HG03457 (cell line): ENCODE results near the gene RAB23.

Experiments used
- ATAC-seq: cut with Tn5 transposase; IDR thresholded peaks from one replicate; pipeline ENCODE4 v1.9.1; 2021; ENCODE audit warnings: moderate number of reproducible peaks; ENCODE audit not compliant: unreplicated experiment

The RAB23 gene

DNA sequence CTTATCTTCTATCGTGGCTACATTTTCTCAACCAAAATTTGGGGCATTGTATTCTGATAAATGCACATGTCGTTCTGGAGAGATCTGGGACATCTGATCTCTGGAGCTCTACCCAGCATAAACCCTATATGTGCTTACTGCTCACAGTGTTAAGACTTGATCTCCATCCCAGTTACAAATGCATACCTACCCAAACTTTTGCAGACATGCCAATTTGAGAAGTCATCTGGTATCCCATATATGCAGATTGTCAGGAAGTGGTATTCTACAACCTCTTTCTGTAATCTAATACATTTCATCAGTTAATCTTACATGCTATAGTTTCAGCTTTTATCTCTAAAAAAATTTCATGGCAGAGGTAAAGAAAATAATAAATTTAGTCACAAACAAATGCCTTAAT lies 38.8 kb downstream of the RAB23 start:
- no peak for ATAC-seq

DNA sequence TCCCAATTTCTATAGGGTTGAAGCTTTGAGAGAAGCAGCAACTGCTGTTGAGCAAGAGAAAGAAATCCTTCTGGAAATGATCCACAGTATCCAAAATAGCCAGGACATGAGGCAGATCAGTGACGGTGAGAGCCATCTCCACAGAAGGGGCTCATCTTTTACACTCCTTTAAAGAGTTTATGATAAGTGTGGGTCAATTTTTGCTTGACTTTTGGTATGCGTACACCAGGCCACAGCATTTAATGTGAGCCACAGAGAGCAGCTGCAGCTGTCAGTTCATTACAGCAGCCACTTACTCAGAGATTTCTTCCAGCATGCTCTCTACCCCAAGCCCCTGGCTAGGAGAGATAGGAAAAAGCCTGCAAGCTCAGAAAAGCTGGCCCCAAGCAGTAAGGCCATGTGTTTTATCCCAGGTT lies 40.1 kb downstream of the RAB23 start:
- no peak for ATAC-seq

DNA sequence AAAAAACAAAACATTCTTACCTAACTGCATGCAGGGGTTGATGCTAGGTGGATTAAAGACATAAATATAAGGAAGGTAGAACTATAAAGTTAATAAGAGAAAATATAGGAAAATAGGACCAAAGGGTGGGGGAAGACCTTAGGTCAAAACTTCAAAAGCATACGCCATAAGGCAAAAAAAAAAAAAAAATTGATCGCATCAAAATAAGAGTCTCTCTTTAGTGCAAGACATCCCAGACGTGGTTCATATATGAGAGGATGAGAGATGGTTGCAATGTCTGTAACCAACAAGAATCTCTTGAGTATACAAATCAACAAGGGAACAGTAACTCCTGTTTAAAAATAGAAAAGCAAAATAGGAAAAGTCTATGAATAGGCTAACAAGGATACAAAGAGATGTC lies 41.5 kb downstream of the RAB23 start:
- ATAC-seq = no peak

DNA sequence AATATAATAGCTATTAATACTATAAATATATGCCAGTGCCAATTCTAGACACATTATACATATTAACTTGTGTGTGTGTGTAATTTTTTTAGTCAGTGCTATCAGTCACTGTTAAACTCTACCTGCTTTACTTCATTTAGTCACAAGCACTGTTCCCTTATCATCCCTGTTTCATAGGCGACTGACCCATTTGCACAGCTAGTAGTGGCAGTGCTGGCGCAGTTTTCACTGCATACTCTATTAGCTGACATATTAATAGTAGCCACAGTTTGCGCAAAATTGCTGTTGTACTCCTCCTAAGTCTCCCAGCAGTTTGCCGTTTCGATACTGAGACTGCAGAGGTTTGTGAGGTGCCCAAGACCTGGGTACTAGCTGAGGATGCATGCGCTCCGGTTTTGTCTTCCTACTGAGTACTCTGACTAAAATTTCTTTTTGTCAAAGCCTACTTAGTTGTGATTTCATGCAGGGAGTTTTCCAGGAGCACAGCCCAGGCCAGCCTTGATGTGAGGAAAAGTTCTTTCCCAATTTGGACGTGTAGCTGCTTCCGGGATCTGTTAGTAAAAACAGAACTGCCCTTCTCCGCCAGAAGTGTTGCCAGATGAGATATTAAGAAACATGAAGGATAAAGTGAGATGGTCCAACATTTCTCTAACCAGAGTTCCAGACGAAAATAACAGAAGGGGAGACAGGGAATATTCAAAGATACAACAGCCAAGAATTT lies 44.4 kb downstream of the RAB23 start:
- no peak for ATAC-seq

DNA sequence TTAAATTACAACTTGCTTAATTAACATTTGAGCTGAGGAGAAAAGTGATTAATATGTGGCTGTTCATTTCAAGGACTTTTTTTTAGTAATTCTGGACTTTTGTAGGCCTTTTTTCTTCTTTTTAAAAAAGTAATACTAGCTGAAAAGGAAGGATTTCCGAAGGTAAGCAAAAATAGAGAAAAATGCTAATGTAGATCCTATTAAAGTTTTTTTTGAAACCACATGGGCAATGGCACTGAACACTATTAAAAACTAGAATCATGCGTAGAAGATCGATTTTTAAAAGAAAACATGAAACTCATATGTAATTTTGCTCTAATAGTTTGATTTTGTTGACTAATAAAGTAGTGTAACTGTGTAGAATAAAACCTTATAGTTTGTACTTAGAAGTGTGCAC lies 47.6 kb downstream of the RAB23 start:
- ATAC-seq = no peak

DNA sequence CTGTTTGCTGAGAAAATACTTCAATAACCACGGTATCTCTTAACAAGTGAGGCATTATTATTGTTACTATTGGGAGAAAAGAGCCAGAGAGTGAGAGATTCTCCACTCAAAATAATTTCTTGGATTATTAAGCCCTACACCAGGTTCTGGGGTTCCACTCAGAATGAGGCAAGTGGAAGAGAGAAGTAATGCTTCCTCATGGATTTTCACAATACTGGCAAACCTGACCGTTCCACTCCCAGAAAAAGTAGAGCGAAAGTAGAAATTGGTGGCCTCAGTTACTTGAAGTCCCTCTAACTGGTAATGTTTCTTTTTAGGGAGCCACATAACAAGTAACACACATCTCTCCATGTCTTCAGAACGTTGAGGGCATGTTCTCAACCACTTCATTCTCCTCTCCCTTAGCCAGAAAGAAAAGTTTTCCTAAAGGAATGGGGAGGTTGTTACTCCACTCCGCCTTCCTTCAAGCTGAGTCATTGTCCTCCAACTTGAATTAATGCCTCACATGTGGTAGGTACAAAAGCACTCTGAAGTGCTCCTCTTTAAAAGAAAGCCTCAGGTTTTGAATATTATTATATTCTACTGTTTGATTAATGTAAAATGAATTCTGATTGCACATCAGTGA lies 48.1 kb downstream of the RAB23 start:
- no peak for ATAC-seq

DNA sequence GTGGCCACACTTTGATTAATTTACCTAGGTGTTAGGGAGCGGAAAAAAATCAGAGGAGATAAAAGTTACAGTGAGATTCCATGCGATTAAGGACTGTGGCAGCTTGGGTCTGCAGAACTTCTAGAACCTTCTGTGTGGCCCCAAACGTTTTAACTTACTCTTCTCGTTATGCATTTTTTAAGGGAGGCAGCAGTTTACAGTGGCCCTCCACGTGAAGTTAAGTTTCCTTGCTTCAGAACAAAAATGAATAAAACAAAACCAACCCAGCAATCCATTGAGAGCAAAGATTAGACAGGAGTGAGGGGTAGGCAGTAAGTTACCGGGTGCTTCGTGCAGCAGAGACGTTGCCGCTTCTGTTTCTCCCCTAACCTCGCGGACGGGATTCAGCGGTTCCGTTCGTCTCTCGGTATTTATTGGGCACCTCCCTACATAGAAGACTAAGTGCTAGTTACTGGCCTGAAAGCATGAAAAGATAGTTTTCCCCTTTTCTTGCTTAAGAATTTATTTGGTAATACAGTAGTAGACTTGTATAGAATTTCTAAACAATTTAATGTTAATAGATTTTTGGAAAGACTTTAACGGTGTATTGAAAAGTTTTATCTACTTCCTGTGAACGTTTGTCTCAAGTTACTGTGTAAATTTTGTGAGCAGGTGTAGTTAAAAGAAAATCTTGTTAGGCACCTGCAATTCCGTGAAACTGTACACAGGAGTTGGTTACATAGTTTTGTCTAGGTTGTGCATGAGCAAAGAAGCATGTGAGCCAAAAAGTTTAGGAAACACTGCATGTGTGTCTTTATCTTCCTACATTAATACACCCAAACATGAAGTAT lies 48.8 kb downstream of the RAB23 start:
- ATAC-seq = no peak

DNA sequence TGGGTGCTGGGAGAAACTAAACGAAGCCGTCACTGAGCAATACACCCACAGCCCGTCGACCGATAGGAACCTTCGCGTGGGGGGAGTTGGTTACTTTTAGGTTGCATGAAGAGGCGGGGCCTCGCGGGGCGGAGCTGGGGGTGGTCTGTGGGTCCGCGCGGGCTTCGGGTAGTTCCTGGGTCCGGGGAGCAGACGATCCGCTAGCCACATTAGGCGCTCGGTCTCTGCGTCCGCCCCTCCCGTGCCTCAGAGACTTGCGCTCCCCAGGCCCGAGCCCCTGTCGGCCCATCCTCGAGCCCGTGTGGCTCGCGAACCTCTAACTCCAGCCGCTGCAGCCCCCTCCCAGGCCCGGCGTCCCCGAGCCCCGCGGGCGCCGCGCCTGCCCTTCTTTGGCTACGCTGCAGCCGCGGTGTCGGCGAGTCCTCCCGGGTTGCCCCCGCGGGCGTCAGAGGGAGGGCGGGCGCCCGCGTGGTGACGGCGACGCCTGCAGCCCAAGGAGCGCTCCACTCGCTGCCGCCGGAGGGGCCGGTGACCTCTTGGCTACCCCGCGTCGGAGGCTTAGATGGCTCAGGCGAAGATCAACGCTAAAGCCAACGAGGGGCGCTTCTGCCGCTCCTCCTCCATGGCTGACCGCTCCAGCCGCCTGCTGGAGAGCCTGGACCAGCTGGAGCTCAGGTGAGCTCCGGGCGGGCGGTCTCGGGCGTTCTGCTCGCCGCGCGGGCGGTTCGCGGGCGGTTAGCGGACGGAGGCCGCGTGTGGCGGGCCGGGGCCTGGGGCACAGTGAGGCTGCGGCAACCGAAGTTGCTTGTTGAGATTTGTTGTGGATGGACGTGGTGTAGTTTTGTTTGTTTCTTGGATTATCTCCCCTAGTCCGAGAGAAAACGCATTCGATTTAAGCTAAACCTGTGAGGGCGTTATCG lies 49.7 kb downstream of the RAB23 start, which contains the start of gene BAG2:
Gene BAG2, plus strand, starts transcription at position 191 of the 920 bp plus-strand sequence. Its CDS starts 372 bp downstream, at position 563.
- peak; percentile 84 for ATAC-seq

DNA sequence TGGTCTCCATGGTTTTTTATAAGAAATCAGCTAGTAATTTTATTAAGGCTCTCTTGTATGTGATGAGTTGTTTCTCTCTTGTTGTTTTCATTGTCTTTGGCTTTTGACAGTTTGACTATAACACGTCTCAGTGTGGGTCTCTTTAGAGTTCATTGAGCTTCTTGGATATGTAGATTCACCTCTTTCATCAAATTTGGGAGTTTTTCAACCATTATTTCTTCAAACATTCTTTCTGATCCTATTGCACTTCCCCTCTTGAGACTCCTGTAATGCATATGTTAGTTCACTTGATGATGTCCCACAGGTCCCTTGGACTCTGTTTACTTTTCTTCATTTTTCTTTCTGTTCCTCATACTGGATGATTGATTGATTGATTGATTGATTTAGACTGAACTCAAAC lies 57.0 kb downstream of the RAB23 start:
- ATAC-seq = no peak

DNA sequence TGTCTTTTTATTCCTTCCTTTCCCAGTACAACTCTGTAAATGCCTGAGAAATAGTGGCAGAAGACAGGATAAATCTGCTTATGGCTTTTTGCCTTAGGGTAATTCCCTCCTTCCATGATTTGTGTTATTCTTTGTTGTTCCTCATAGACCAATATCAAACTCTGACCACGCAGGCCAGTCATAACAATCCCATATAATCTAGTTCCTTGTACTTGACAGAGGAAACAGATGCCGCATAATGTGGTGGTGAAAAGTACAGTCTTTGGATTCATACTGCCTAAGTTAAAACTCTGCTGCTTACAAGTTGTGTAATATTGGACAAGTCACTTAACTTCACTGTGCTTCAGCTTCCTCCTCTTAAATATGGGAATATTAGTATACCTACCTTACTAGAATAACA lies 58.2 kb downstream of the RAB23 start:
- no peak for ATAC-seq

DNA sequence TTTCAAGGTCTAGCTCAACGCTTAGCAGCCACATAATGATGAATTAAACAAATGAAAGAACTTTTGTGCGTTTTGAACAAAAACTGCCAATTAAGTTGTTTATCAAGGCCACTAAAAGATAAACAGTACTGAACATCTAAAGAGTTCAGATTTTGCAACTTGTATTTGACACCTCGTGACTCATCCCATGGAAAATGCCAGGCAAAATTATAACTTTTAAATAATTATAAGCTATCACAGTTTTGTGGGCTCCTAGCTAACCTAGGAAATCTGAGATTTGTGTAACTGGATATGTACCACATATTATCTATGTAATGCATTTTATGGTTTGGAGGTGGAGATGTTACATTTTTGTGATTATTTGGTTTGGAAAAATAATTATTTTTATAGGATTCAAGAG lies 59.6 kb downstream of the RAB23 start:
- ATAC-seq = no peak

DNA sequence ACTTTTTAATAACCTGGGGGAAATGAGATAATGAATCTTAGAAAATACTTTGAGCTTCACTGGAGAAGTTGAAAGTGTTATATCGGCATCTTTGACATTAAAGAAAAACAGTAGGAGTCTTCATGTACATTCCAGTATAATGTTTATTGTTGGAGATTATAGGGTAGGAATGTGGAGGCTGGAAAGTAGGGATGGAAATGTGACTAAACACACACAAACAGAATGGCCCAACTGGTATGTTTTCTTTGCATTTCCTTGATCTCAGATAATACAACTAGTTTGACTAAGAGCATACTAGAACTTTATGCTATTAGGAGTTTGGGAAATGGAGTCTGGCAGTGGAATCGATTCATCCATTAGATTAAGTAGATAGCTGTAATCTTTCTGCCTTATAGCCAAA lies 60.1 kb downstream of the RAB23 start:
- ATAC-seq = no peak

DNA sequence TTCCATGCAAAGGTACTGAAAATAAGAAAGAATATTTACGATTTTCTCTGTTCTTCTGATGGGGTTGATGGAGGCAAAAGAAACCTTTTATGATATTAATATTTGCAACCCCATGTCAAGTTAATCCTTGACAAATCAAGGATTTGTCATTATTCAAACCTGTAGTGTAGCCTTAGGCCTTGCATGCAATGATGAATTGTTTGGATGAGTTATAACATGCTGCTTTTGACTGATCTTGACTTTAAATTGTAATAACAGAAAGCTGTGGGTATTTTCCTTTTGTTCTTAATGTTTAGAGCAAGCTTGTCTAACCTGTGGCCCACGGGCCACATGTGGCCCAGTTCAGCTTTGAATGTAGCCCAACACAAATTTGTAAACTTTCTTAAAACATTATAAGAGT lies 63.0 kb downstream of the RAB23 start:
- no peak for ATAC-seq

DNA sequence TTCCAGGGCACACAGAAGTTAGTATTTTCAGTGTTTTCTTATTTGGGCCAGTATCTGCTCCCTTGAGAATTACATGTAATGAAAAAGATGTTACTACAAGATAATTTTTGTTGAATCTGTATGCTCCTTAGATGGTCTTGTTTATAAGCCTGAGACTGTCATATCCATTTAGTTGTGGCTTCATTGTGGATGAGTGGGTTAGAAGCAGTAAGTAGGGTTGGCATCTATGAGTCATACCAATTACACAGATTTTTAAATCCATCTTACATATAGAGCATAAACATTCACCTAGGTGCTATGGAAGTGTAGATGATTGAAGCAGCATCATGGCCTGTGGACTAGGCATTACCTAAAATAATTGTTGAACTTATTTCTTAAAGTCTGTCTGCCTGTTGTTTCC lies 63.4 kb downstream of the RAB23 start:
- ATAC-seq = no peak

DNA sequence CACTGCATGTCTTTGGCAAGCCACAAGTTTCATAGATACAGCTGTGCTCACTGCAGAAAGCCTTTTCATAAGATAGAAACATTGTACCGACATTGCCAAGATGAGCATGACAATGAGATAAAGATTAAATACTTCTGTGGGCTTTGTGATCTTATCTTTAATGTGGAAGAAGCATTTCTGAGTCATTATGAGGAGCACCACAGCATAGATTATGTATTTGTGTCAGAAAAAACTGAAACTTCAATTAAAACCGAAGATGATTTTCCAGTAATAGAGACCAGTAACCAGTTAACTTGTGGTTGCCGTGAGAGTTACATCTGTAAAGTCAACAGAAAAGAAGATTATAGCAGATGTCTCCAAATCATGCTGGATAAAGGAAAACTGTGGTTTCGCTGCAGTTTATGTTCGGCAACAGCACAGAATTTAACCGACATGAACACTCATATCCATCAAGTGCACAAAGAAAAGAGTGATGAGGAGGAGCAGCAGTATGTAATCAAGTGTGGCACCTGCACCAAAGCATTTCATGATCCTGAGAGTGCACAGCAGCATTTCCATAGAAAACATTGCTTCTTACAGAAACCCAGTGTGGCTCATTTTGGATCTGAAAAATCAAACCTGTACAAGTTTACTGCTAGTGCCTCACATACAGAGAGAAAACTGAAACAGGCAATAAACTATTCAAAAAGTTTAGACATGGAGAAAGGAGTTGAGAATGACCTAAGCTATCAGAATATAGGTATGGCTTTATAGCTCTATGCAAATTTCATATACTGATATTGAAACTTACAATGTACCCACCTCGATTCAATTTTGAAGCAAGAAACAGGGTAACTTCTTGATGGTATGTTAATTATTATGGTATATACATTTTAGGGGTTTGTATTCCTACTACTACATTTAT lies 73.9 kb downstream of the RAB23 start:
- no peak for ATAC-seq

DNA sequence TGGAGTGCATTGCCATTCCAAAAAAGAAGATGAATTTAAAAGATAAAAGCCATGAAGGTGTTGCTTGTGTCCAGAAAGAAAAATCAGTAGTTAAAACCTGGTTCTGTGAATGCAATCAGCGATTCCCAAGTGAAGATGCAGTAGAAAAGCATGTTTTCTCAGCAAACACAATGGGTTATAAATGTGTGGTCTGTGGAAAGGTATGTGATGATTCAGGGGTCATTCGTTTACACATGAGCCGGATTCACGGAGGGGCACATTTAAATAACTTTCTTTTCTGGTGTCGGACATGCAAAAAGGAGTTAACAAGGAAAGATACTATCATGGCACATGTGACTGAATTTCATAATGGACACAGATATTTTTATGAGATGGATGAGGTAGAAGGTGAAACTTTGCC lies 74.7 kb downstream of the RAB23 start:
- ATAC-seq = no peak

DNA sequence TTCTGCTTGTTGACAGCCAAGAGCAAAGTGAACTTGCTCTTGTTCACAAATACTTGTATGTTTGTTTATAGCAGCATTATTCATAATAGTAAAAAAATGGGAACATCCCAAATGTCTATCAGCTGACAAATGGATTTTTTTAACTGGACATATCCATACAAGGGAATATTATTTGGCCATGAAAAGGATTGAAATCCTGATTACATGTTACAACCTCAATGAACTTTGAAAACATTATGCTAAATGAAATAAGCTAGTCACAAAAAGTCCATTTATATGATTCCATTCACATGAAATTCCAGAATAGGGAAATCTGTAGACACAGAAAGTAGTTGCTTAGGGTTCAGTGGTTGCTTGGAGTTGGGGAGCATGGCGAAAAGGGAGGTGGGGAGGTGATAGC lies 78.4 kb downstream of the RAB23 start:
- no peak for ATAC-seq

DNA sequence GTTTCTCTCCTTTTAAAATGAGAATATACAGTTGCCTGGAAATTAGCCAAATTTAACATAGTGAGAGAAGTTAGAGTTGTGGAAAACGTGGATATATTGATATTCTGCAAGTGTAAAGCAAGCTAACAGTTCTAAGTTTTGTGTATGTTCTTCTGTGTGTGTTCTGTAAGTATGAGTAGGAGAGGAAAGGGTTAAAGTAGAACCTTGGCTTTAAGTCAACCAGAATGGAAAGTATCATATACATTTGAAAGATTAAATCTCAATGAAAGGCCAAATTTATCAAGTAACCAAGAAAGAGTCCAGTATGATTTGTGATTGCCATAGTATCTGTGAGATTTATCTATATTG lies 80.0 kb downstream of the RAB23 start:
- no peak for ATAC-seq

DNA sequence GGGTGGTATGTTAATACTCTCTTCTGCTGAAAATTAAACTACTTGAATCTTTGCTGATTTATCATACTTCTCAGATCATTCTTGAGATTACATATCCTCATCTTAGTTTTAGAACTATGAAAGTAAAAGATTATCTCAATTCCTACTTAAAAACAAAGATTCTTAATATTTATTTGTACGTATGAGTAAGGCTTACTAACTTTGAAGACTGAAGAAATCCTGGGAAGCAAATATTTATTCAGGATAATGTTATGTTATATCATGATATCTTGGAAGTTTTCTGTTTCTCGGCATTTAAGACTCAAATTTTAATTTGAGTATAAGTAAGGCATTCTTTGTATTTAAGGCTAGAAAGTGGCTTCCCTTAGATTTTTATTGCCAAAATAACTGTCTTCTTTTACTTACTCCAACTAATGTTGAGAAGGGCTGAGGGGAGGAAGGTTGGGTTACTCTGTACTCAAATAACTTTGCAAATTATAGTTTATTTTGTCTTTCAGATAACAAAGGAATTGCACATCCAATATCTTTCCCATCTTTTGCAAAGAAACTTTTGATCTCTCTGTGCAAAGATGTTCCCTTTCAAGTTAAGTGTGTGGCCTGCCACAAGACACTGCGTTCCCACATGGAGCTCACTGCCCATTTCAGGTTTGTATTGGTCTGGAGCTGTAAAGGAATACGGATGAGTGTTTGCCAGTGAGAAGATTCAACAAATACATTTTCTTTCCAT lies 80.5 kb downstream of the RAB23 start:
- no peak for ATAC-seq
